ENCODE data around the gene POLA1.

The POLA1 gene

DNA sequence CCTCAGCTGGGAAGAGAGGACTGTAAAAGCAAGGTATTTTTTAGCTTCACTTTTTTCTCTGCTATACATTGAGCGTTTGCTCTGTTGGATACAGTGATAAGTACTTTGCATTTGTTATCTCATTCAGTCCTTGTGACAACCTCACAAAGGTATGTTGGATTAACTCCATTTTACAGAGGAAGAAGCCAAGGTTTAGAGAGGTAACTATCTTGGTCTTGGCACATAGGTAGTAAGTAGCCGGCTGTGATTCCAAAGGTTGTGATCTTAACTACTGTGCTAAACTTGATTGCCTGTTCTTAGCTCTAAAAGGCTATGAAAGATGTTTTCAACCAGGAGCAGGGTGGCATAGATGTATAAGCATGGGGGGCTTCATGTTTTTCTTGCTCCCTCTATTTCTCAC is 134.4 kb downstream of the POLA1 start:
- no peaks in the 10 kb centered on the region for H3K4me1 ChIP-seq (ENCODE audit: control insufficient read depth, insufficient read depth, low read length)
- H3K27me3 ChIP-seq (ENCODE audit: control insufficient read depth, insufficient read depth, low read length): no peaks in the 10 kb centered on the region
- H3K4me3 ChIP-seq (ENCODE audit: low read depth, low read length): no peak overlapping the region
- H3K9ac ChIP-seq (ENCODE audit: low read depth, low read length): no peak overlapping the region
- H3K36me3 ChIP-seq (ENCODE audit: control insufficient read depth, insufficient read depth, low read length): peaks cover 13% of the 10 kb centered on the region
- no peaks in the 10 kb centered on the region for H3K9me3 ChIP-seq (ENCODE audit: control insufficient read depth, insufficient read depth, low read length)

DNA sequence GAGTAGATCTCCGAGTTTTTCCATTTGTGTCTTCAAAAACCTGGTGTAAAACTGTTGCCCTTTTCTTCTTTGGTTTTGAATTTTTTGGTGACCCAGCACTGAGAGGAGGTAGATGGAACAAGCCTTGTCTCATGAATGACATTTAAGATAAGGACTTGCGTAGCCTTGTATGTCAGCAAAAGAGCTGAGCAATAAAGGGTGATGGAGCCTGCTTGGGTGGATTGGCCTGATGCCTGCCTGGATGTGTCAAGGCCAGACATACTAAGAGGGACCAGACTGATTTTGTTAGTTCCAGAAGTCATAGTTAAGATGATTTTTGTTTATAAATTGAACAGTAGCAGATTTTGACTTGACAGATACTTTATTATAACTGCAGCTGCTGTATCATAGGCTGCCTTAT is 134.9 kb downstream of the POLA1 start:
- Histone ChIP-seq H3K9ac (ENCODE audit: low read depth, low read length) (no peak overlapping the region), H3K4me1 (ENCODE audit: control insufficient read depth, insufficient read depth, low read length) (no peaks in the 10 kb centered on the region), H3K4me3 (ENCODE audit: low read depth, low read length) (no peak overlapping the region), H3K27me3 (ENCODE audit: control insufficient read depth, insufficient read depth, low read length) (no peaks in the 10 kb centered on the region), H3K9me3 (ENCODE audit: control insufficient read depth, insufficient read depth, low read length) (no peaks in the 10 kb centered on the region), H3K36me3 (ENCODE audit: control insufficient read depth, insufficient read depth, low read length) (peaks cover 13% of the 10 kb centered on the region)

DNA sequence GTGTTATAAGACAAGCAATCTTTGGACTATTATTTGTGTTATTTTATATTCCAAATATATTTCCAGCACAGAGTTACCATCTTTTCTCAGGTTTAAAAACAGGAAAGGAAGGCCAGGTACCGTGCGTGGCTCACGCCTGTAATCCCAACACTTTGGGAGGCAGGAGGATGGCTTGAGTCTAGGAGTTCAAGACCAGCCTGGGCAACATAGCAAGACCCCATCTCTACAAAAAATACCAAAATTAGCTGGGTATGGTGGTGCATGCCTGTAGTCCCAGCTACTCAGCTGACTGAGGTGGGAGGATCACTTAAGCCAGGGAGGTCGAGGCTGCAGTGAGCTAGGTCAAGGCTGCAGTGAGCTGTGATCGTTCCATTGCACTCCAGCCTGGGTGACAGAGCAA is 140.0 kb downstream of the POLA1 start:
- no peaks in the 10 kb centered on the region for H3K27me3 ChIP-seq (ENCODE audit: control insufficient read depth, insufficient read depth, low read length)
- H3K4me1 ChIP-seq (ENCODE audit: control insufficient read depth, insufficient read depth, low read length): no peaks in the 10 kb centered on the region
- H3K4me3 ChIP-seq (ENCODE audit: low read depth, low read length): no peak overlapping the region
- H3K36me3 ChIP-seq (ENCODE audit: control insufficient read depth, insufficient read depth, low read length): no peaks in the 10 kb centered on the region
- no peak overlapping the region for H3K9ac ChIP-seq (ENCODE audit: low read depth, low read length)
- no peaks in the 10 kb centered on the region for H3K9me3 ChIP-seq (ENCODE audit: control insufficient read depth, insufficient read depth, low read length)

DNA sequence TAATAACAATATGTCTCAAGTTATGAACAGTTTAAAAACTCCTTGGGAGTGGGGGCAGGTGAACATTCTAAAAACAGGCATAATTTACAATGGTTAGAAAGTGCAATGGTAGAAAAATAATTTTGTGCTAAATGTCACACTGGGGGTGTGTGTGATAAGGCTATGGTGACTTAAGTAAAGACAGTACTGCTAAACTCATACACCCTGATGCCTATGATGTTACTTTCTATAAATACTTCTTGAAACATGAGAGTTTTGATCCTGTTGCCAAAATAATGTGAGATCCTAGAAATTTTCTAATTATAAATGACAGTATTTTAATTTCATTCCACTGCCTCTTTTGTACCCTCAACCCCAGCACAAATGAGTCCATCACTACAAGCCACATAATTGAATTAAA is 144.2 kb downstream of the POLA1 start:
- Histone ChIP-seq H3K36me3 (ENCODE audit: control insufficient read depth, insufficient read depth, low read length) (no peaks in the 10 kb centered on the region), H3K9ac (ENCODE audit: low read depth, low read length) (no peak overlapping the region), H3K9me3 (ENCODE audit: control insufficient read depth, insufficient read depth, low read length) (no peaks in the 10 kb centered on the region), H3K27me3 (ENCODE audit: control insufficient read depth, insufficient read depth, low read length) (no peaks in the 10 kb centered on the region), H3K4me1 (ENCODE audit: control insufficient read depth, insufficient read depth, low read length) (peaks cover 3% of the 10 kb centered on the region), H3K4me3 (ENCODE audit: low read depth, low read length) (no peak overlapping the region)

DNA sequence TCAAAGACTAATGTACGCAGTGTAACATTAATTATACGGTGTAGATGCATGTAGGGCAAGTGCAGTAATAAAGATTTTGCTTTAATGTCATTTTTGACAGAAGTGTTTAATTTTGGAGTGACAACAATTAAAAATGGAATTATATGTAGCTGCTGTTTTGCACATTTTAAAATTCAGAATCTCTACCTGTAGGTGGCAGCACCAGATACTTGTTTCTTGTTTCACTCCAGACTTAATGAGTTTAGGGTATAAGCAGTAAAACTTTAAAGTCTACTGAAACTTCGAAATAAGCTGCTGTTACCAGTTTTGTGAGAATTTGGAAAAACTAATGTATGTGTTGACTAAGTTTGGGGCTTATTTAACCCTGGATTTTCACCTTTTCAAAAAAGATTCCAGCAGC is 144.9 kb downstream of the POLA1 start:
- Histone ChIP-seq H3K9ac (ENCODE audit: low read depth, low read length) (no peak overlapping the region), H3K36me3 (ENCODE audit: control insufficient read depth, insufficient read depth, low read length) (no peaks in the 10 kb centered on the region), H3K9me3 (ENCODE audit: control insufficient read depth, insufficient read depth, low read length) (no peaks in the 10 kb centered on the region), H3K4me3 (ENCODE audit: low read depth, low read length) (no peak overlapping the region), H3K4me1 (ENCODE audit: control insufficient read depth, insufficient read depth, low read length) (peaks cover 3% of the 10 kb centered on the region), H3K27me3 (ENCODE audit: control insufficient read depth, insufficient read depth, low read length) (no peaks in the 10 kb centered on the region)

- H3K4me3 ChIP-seq (ENCODE audit: low read depth, low read length): no peak overlapping the region
- no peaks in the 10 kb centered on the region for H3K36me3 ChIP-seq (ENCODE audit: control insufficient read depth, insufficient read depth, low read length)
- peaks cover 3% of the 10 kb centered on the region for H3K4me1 ChIP-seq (ENCODE audit: control insufficient read depth, insufficient read depth, low read length)
- no peaks in the 10 kb centered on the region for H3K27me3 ChIP-seq (ENCODE audit: control insufficient read depth, insufficient read depth, low read length)
- H3K9me3 ChIP-seq (ENCODE audit: control insufficient read depth, insufficient read depth, low read length): no peaks in the 10 kb centered on the region
- H3K9ac ChIP-seq (ENCODE audit: low read depth, low read length): no peak overlapping the region
These were observed 145.6 kb downstream of the POLA1 start for GRCh38 chrX:24839331-24839730.

DNA sequence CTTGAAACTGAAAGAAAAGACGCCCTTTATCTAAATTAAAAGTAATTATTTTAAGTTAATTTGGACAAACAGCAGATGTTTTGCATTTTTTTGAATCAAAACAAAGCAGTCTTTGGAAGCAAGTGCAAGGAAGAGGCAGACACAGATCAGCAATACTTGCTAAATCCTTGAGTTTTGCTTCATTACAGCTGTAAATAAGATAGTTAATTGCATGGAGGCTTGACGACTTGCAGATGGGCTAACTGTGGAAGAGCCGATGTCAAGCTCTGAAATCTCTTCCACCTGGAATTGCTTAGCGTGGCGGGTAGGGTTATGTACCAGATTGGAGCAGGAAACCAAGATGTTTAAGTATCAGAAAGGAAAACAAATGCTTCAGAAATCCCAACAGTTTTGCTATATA is 148.8 kb downstream of the POLA1 start:
- H3K4me1 ChIP-seq (ENCODE audit: control insufficient read depth, insufficient read depth, low read length): peaks cover 8% of the 10 kb centered on the region
- H3K9ac ChIP-seq (ENCODE audit: low read depth, low read length): no peak overlapping the region
- no peaks in the 10 kb centered on the region for H3K9me3 ChIP-seq (ENCODE audit: control insufficient read depth, insufficient read depth, low read length)
- no peaks in the 10 kb centered on the region for H3K36me3 ChIP-seq (ENCODE audit: control insufficient read depth, insufficient read depth, low read length)
- H3K27me3 ChIP-seq (ENCODE audit: control insufficient read depth, insufficient read depth, low read length): no peaks in the 10 kb centered on the region
- no peak overlapping the region for H3K4me3 ChIP-seq (ENCODE audit: low read depth, low read length)

DNA sequence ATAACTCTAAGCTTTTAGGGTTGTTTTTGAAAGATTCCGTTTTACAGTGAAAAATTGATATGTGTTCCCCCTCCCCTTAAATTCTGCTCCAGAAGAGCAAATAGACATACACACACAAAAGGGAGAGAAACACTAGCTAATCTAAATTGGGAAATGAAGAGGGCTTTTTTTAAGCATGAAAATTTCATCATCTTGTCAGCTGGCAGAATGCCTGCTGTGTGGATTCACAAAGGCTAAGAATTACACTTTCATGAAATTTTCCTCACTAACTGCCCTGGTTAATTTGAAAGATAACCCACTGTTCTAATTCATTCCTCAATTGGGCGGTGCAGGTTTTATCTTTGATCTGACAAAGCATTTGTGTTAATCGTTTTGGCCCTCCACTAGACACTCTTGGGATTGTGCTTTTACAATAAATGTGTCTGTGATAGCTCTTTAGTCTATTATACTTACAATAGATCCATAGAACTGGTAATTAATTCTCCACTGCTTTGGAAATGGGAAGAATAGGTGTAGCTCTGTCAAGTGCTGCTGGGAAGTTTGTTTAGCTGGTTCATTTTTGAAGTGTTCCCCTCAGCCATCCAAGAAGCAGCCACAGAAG is 152.9 kb downstream of the POLA1 start:
- Histone ChIP-seq H3K36me3 (ENCODE audit: control insufficient read depth, insufficient read depth, low read length) (peaks cover 4% of the 10 kb centered on the region), H3K9ac (ENCODE audit: low read depth, low read length) (no peak overlapping the region), H3K27me3 (ENCODE audit: control insufficient read depth, insufficient read depth, low read length) (no peaks in the 10 kb centered on the region), H3K4me3 (ENCODE audit: low read depth, low read length) (no peak overlapping the region), H3K9me3 (ENCODE audit: control insufficient read depth, insufficient read depth, low read length) (no peaks in the 10 kb centered on the region), H3K4me1 (ENCODE audit: control insufficient read depth, insufficient read depth, low read length) (peaks cover 4% of the 10 kb centered on the region)

DNA sequence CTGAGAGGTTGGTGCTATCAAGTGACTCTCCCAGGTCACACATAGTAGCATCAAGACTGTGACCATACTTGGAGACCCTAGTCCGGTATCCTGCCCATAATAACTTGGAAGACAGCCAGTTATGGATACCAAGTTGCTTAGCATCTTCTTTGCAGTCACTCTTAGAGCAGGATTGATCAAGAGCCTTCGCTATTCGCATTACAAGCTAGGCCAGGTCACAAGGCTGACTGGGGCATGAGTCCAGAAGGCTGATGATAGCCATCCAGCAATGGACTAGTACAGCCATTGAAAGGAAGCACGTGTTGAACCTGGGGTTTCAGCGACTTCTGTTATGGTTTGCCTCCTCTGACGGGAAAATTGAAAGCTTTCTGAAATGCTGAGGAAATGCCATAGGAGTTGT is 157.6 kb downstream of the POLA1 start:
- Histone ChIP-seq H3K4me3 (ENCODE audit: low read depth, low read length) (no peak overlapping the region), H3K9me3 (ENCODE audit: control insufficient read depth, insufficient read depth, low read length) (no peaks in the 10 kb centered on the region), H3K36me3 (ENCODE audit: control insufficient read depth, insufficient read depth, low read length) (peaks cover 4% of the 10 kb centered on the region), H3K27me3 (ENCODE audit: control insufficient read depth, insufficient read depth, low read length) (no peaks in the 10 kb centered on the region), H3K9ac (ENCODE audit: low read depth, low read length) (no peak overlapping the region), H3K4me1 (ENCODE audit: control insufficient read depth, insufficient read depth, low read length) (peaks cover 3% of the 10 kb centered on the region)

DNA sequence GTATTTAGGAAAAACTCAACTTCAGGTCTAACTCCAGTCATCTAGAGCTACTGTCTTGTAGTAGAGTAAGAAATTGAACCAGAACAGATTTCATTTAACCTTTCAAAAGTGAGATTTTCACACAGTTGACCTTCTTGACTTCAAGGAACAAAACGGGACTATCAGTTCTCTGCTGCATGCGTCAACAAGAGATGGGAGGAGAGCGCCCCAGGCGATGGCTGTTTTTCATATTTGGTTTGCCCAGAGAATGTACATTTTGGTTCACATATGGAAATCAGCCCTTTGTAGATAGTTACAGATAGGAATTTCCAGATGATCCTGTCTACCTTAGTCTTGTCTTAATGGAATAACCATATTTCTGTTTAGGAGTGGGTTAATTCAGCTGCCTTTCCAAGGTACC is 158.1 kb downstream of the POLA1 start:
- Histone ChIP-seq H3K9ac (ENCODE audit: low read depth, low read length) (no peak overlapping the region), H3K4me3 (ENCODE audit: low read depth, low read length) (no peak overlapping the region), H3K4me1 (ENCODE audit: control insufficient read depth, insufficient read depth, low read length) (no peaks in the 10 kb centered on the region), H3K36me3 (ENCODE audit: control insufficient read depth, insufficient read depth, low read length) (peaks cover 4% of the 10 kb centered on the region), H3K27me3 (ENCODE audit: control insufficient read depth, insufficient read depth, low read length) (no peaks in the 10 kb centered on the region), H3K9me3 (ENCODE audit: control insufficient read depth, insufficient read depth, low read length) (no peaks in the 10 kb centered on the region)

DNA sequence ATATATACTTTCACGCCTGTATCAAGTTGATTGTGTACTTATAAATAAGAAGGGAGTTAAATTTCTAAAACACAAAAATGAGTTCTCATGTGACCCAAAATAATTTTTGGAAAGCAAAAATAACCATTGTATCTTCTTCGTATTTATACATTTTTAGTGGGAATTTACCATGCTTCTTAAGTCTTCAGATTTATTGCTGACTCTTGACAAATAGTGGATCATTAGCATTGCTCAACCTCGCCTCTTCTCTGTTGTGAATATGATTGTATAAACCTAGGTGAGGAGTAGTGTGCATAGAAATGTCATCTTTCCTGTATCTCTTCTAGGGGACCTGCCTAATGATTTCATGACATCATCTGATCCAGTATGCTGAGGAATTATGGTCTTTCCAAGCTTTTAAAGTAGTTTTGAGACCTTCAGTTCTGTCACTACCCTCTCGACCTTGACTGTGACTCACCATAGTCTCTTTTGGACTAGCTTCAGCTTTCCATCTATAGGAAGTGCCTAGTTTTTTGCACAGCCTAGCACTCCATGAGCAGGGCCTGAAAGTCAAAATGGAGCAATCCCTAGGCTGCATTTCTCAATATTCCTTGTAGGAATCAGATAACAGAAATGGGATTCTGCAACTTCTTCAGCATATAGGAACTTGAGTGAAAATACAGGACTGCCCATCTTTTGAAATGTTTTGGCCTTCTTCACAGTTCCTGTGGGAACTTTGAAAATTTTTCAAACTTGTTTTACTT is 164.5 kb downstream of the POLA1 start:
- Histone ChIP-seq H3K27me3 (ENCODE audit: control insufficient read depth, insufficient read depth, low read length) (no peaks in the 10 kb centered on the region), H3K4me1 (ENCODE audit: control insufficient read depth, insufficient read depth, low read length) (no peaks in the 10 kb centered on the region)

GRCh38 chrX:24859211-24859841 is 165.6 kb downstream of the POLA1 start:
- no peaks in the 10 kb centered on the region for H3K27me3 ChIP-seq (ENCODE audit: control insufficient read depth, insufficient read depth, low read length)
- H3K9ac ChIP-seq (ENCODE audit: low read depth, low read length): no peak overlapping the region
- H3K4me3 ChIP-seq (ENCODE audit: low read depth, low read length): no peak overlapping the region
- no peaks in the 10 kb centered on the region for H3K9me3 ChIP-seq (ENCODE audit: control insufficient read depth, insufficient read depth, low read length)
- no peaks in the 10 kb centered on the region for H3K4me1 ChIP-seq (ENCODE audit: control insufficient read depth, insufficient read depth, low read length)
- H3K36me3 ChIP-seq (ENCODE audit: control insufficient read depth, insufficient read depth, low read length): no peaks in the 10 kb centered on the region

More for the DNA sequence above, 164.5 kb downstream of the POLA1 start:
- Histone ChIP-seq H3K9me3 (ENCODE audit: control insufficient read depth, insufficient read depth, low read length) (no peaks in the 10 kb centered on the region), H3K36me3 (ENCODE audit: control insufficient read depth, insufficient read depth, low read length) (no peaks in the 10 kb centered on the region), H3K9ac (ENCODE audit: low read depth, low read length) (no peak overlapping the region), H3K4me3 (ENCODE audit: low read depth, low read length) (no peak overlapping the region)

All from iPS-15b (cell line).